ENCODE measurements around the gene HFE.

Gene HFE

DNA sequence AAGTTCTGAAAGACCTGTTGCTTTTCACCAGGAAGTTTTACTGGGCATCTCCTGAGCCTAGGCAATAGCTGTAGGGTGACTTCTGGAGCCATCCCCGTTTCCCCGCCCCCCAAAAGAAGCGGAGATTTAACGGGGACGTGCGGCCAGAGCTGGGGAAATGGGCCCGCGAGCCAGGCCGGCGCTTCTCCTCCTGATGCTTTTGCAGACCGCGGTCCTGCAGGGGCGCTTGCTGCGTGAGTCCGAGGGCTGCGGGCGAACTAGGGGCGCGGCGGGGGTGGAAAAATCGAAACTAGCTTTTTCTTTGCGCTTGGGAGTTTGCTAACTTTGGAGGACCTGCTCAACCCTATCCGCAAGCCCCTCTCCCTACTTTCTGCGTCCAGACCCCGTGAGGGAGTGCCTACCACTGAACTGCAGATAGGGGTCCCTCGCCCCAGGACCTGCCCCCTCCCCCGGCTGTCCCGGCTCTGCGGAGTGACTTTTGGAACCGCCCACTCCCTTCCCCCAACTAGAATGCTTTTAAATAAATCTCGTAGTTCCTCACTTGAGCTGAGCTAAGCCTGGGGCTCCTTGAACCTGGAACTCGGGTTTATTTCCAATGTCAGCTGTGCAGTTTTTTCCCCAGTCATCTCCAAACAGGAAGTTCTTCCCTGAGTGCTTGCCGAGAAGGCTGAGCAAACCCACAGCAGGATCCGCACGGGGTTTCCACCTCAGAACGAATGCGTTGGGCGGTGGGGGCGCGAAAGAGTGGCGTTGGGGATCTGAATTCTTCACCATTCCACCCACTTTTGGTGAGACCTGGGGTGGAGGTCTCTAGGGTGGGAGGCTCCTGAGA lies at the start of gene HFE:
Gene HFE (plus strand): TSS at position 146 of the 832 bp plus-strand sequence. CDS start 12 bp downstream, at position 158.
- peak within 1 kb of the TSS; percentile 36; the same call in 1 of the 2 replicates for H3K9ac ChIP-seq (ENCODE audit: low read length)
- H3K4me1 ChIP-seq (ENCODE audit: low read length), result peaks cover 4% of the 10 kb centered on the region; the same call in 1 of the 2 replicates
- TF ChIP-seq EZH2 (optimal IDR thresholded peaks at IDR 0.05; ENCODE audit: low read depth, low read length), result no peak
- no peaks in the 10 kb centered on the region for H3K36me3 ChIP-seq (replicated peaks; ENCODE audit: insufficient read depth, low read length)
- H3K9me3 ChIP-seq (replicated peaks; ENCODE audit: insufficient read depth, low read length), result no peaks in the 10 kb centered on the region
- no peaks in the 10 kb centered on the region for H3K27me3 ChIP-seq (replicated peaks; ENCODE audit: insufficient read depth, low read length)
- peak within 1 kb of the TSS; percentile 84 for H3K4me2 ChIP-seq (ENCODE audit: low read depth, low read length)
- H3K9me2 ChIP-seq (replicated peaks; ENCODE audit: insufficient read depth, low read length), result no peaks in the 10 kb centered on the region
- H3K27ac ChIP-seq (ENCODE audit: low read length), result no peak within 1 kb of the TSS
- no peak for DNase-seq
- peak within 1 kb of the TSS; percentile 87 for H2AFZ ChIP-seq (ENCODE audit: low read length)
- no peaks in the 10 kb centered on the region for H3K79me2 ChIP-seq (ENCODE audit: low read length)
- H4K20me1 ChIP-seq (ENCODE audit: insufficient read depth, low read length), result no peaks in the 10 kb centered on the region
- H3K4me3 ChIP-seq (ENCODE audit: low read length), result peak within 1 kb of the TSS; percentile 64
- H3F3A ChIP-seq (ENCODE audit: insufficient read depth, low read length), result no peaks in the 10 kb centered on the region

- 0 out of 2 replicates have a peak overlapping the region, but pooled peaks have one; percentile 16 for H3K4me2 ChIP-seq (ENCODE audit: low read depth, low read length)
- peak overlapping the region; percentile 88; the same call in 1 of the 2 replicates for H3K27ac ChIP-seq (ENCODE audit: low read length)
Measured at GRCh38 chr6:26041946-26042345, 45.3 kb upstream of the HFE start.

DNA sequence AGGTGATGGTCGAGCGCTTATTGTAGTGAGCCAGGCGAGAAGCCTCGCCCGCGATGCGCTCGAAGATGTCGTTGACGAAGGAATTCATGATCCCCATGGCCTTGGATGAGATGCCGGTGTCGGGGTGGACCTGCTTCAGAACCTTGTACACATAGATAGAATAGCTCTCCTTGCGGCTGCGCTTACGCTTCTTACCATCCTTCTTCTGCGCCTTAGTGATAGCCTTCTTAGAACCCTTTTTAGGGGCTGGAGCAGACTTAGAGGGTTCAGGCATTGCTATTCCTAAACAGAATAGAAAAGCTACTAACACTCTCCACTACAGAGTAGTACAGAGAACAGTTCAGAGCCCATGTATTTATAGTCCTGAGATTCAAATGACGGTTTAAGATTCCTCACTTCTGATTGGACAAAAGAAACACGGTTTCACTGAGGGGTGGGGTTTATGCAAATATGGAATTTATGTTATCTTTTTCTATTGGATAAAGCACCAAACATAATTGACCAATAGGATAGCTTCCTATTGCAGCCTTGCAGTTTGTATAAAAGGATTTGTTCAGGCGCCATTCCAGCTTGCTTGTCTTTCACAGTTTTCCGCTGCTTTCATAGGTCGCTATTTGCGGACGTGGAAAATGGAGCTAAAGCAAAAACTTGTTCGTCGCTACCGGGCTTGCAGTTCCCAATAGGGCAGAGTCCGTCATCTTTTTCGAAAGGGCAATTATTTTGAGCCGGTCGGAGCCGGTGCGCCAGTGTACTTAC lies 43.7 kb upstream of the HFE start:
- H3K79me2 ChIP-seq (ENCODE audit: low read length), result no peaks in the 10 kb centered on the region
- no peaks in the 10 kb centered on the region for H3K9me2 ChIP-seq (replicated peaks; ENCODE audit: insufficient read depth, low read length)
- no peaks in the 10 kb centered on the region for H3K27me3 ChIP-seq (replicated peaks; ENCODE audit: insufficient read depth, low read length)
- H4K20me1 ChIP-seq (ENCODE audit: insufficient read depth, low read length), result no peaks in the 10 kb centered on the region
- DNase-seq, result peak; percentile 95
- H2AFZ ChIP-seq (ENCODE audit: low read length), result 0 out of 2 replicates have a peak overlapping the region, but pooled peaks have one; percentile 41
- no peaks in the 10 kb centered on the region for H3K36me3 ChIP-seq (replicated peaks; ENCODE audit: insufficient read depth, low read length)
- peak overlapping the region; percentile 87 for H3K4me2 ChIP-seq (ENCODE audit: low read depth, low read length)
- H3K4me3 ChIP-seq (ENCODE audit: low read length), result peak overlapping the region; percentile 56
- peaks cover 17% of the 10 kb centered on the region for H3K4me1 ChIP-seq (ENCODE audit: low read length)
- peak overlapping the region; percentile 88 for H3K27ac ChIP-seq (ENCODE audit: low read length)
- H3F3A ChIP-seq (ENCODE audit: insufficient read depth, low read length), result peaks cover 40% of the 10 kb centered on the region
- TF ChIP-seq EZH2 (optimal IDR thresholded peaks at IDR 0.05; ENCODE audit: low read depth, low read length), result no peak
- TF ChIP-seq CTCF (IDR thresholded peaks at IDR 0.05; ENCODE audit: low read length), result no peak
- no peak for TF ChIP-seq EZH2phosphoT487 (IDR thresholded peaks at IDR 0.05; ENCODE audit: low read length)
- peak overlapping the region; percentile 79 for H3K9ac ChIP-seq (ENCODE audit: low read length)
- no peaks in the 10 kb centered on the region for H3K9me3 ChIP-seq (replicated peaks; ENCODE audit: insufficient read depth, low read length)

More at GRCh38 chr6:26041946-26042345, 45.3 kb upstream of the HFE start:
- no peaks in the 10 kb centered on the region for H3K79me2 ChIP-seq (ENCODE audit: low read length)
- no peaks in the 10 kb centered on the region for H4K20me1 ChIP-seq (ENCODE audit: insufficient read depth, low read length)
- no peak for TF ChIP-seq EZH2phosphoT487 (IDR thresholded peaks at IDR 0.05; ENCODE audit: low read length)
- no peak for TF ChIP-seq EZH2 (optimal IDR thresholded peaks at IDR 0.05; ENCODE audit: low read depth, low read length)
- TF ChIP-seq CTCF (IDR thresholded peaks at IDR 0.05; ENCODE audit: low read length), result no peak
- H3K9me3 ChIP-seq (replicated peaks; ENCODE audit: insufficient read depth, low read length), result no peaks in the 10 kb centered on the region
- H3K9me2 ChIP-seq (replicated peaks; ENCODE audit: insufficient read depth, low read length), result no peaks in the 10 kb centered on the region
- no peak overlapping the region for H3K4me3 ChIP-seq (ENCODE audit: low read length)
- H3K36me3 ChIP-seq (replicated peaks; ENCODE audit: insufficient read depth, low read length), result no peaks in the 10 kb centered on the region
- H3K27me3 ChIP-seq (replicated peaks; ENCODE audit: insufficient read depth, low read length), result no peaks in the 10 kb centered on the region
- DNase-seq, result no peak
- H3F3A ChIP-seq (ENCODE audit: insufficient read depth, low read length), result peaks cover 40% of the 10 kb centered on the region
- no peak overlapping the region for H2AFZ ChIP-seq (ENCODE audit: low read length)
- H3K9ac ChIP-seq (ENCODE audit: low read length), result no peak overlapping the region
- H3K4me1 ChIP-seq (ENCODE audit: low read length), result peaks cover 17% of the 10 kb centered on the region
